Heart left ventricle (tissue), 16 donors: ENCODE results near the gene CD86. TPM values are rescaled to one million over a fixed set of nuclear protein-coding genes. Genes with fewer than 3 reads are reported as not detected.
A peak's percentile ranks its signal among the peaks of the same experiment; 100 is the strongest.

ENCODE experiments used
- ATAC-seq, 4 donors: fragments of 200-7000 bp; cut with Tn5 transposase; one replicate each; pipeline ENCODE4 v1.9.1; 2020 to 2022; ENCODE audit warnings: moderate library complexity in 4 of 4, mild to moderate bottlenecking in 3 of 4, moderate number of reproducible peaks in 1 of 4
- DNase-seq, 5 donors: peaks; one replicate each; pipeline ENCODE4 v3.0.0-alpha.2; 2020
- H3K27ac ChIP-seq, 12 donors: fragments of 200-600 bp; sonication (generic) in 4 of 12; one replicate each; pipeline versions ENCODE4 v1.5.0 to v1.8.0; 2016 to 2022; ENCODE audit warnings: mild to moderate bottlenecking in 2 of 12
- H3K27me3 ChIP-seq, 9 donors: fragments of 200-600 bp; sonication (generic) in 2 of 9; one replicate each; pipeline versions ENCODE4 v1.5.1 to v1.8.0; 2016 to 2022; ENCODE audit warnings: mild to moderate bottlenecking in 3 of 9
- H3K36me3 ChIP-seq, 9 donors: fragments of 200-600 bp; sonication (generic) in 2 of 9; one replicate each; pipeline versions ENCODE4 v1.5.0 to v1.8.0; 2018 to 2022; ENCODE audit warnings: mild to moderate bottlenecking in 2 of 9
- H3K4me1 ChIP-seq, 12 donors: fragments of 200-600 bp; sonication (generic) in 4 of 12; one replicate each; pipeline versions ENCODE4 v1.5.0 to v1.8.0; 2016 to 2022; ENCODE audit warnings: mild to moderate bottlenecking in 3 of 12
- H3K4me3 ChIP-seq, 12 donors: fragments of 200-600 bp; sonication (generic) in 4 of 12; one replicate each; pipeline versions ENCODE4 v1.5.0 to v1.8.0; 2017 to 2022; ENCODE audit warnings: mild to moderate bottlenecking in 9 of 12, moderate library complexity in 4 of 12
- H3K9me3 ChIP-seq, 12 donors: fragments of 200-600 bp; sonication (generic) in 4 of 12; one replicate each; pipeline versions ENCODE4 v1.5.0 to v1.8.0; 2016 to 2022; ENCODE audit warnings: mild to moderate bottlenecking in 1 of 12
- CTCF ChIP-seq, 12 donors: fragments of 200-600 bp; sonication (generic) in 4 of 12; IDR thresholded peaks; one replicate each; pipeline versions ENCODE4 v1.5.0 to v1.8.0; 2018 to 2022; ENCODE audit warnings: antibody characterized with exemption in 12 of 12, mild to moderate bottlenecking in 5 of 12
- POLR2A ChIP-seq, 2 donors: fragments of 450-650 bp; IDR thresholded peaks; one replicate each; pipeline ENCODE4 v1.6.1; 2017; ENCODE audit warnings: antibody characterized with exemption in 2 of 2, mild to moderate bottlenecking in 2 of 2, moderate library complexity in 2 of 2
- WGBS, 4 donors: extraction: QIAGEN DNeasy Blood & Tissue Kit in 2 of 4; methylation state at CpG; one replicate each; pipeline versions ENCODE4 v1.1.5 to v1.1.7; 2013 to 2018; 5-methylcytosine and 5-hydroxymethylcytosine counted together
- intact Hi-C, 10 donors: fragments of 100-400 bp; cut with DNase I; formaldehyde crosslinking; loops; one replicate each; pipeline versions ENCODE4 v1.11.1 to v1.14.2; 2022
- polyA plus RNA-seq, 2 donors: library from polyadenylated mRNA; stranded (reverse); fragments of 200-250 nt; gene quantifications; one replicate each; pipeline ENCODE4 v1.2.3, GENCODE V29; 2013
- total RNA-seq, 9 donors: library from RNA; depleted of rRNA in 2 of 9; stranded (reverse); fragments of >200 nt in 2 of 9; fragmentation: NEBNext Ultra II Directional in 3 of 9; extraction: Animal tissue kit (Norgen Biotek cat#: 25700) in 3 of 9; gene quantifications; one replicate each; pipeline versions ENCODE4 v1.1.0 to v1.2.4, GENCODE V29; 2016 to 2023
- donor health status: ischemic (EF 13 %, LVEDD 7.1; RV severe dilation, severe dysfunction).
- donor health status: healthy with polysubstance abuse.
- donor health status: DM: no; HTN: yes; CAD: no.
- donor health status: DM: no; HTN: no; CAD: no.
- donor health status: ischemic (EF 25% LVEDD 6.9; RV normal size, moderate dysfunction).
- donor health status: ischemic (EF 25% LVEDD 5.7; RV mildly dilated, moderate dysfunction).
- donor health status: healthy.
- donor health status: DM: yes; HTN: yes; CAD: no.
- donor health status: ischemic (EF 35%, LVEDD 5.7; RV mildly dilated, moderate dysfunction).
- donor health status: nonischemic (EF 11% LVEDD 7.7; RV severe dilation, severe dysfunction).
- donor health status: DM: yes; HTN: yes; CAD: no.
- donor health status: PGD.
- donor health status: ischemic (EF 29% LVEDD 5.4; RV normal size, mild dysfunction).
- donor health status: nonischemic (EF 23%, LVEDD 6.1; RV moderate dilation, normal function).

The CD86 gene
- total and polyA plus RNA-seq, 11 donors: 0.38 to 30.0 (median 1.6) TPM

DNA sequence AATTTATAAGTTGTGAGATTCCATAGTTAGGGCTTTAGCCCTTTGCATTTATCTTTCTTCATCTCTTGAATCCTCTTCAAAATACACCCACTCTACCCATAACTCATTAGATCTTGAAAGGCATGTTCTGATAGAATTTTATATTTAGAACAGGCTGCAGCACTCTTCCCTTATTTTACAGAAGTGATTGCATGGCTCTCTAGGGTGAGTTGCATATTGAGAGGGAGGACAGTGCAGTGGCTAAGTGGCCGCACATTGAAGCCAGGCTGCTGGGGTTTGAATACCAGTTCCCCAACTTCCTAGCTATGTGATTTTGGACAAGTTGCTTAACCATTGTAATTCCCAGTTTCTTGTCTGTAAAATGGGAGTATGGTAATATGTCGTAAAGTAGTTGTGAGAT lies 2.5 kb downstream of the CD86 start:
- intact Hi-C loops: no loop called here
- Histone ChIP-seq H3K27me3 (peaks cover 0 to 4% (median 0%) of the 10 kb centered on the region in 9 donors), H3K9me3 (no peaks in the 10 kb centered on the region), H3K4me1 (peaks cover 0 to 17% (median 0%) of the 10 kb centered on the region in 12 donors), H3K36me3 (no peaks in the 10 kb centered on the region), H3K27ac (peak overlapping the region in 1 of 12 donors; percentile 87), H3K4me3 (peak overlapping the region in 1 of 12 donors; percentile 57)
- TF ChIP-seq POLR2A (IDR thresholded peaks at IDR 0.05): no peak
- no peak for TF ChIP-seq CTCF (IDR thresholded peaks at IDR 0.05)
- ATAC-seq (no peak), DNase-seq (no peak)
- WGBS, 4 donors: 92 to 96% (median 94%) methylated on average over 2 of the region's 2 CpGs

- 79 to 88% (median 82%) methylated on average over 1 of the region's 1 CpG for WGBS, 4 donors
- intact Hi-C loops: no loop called here
- no peaks in the 10 kb centered on the region for H3K36me3 ChIP-seq
- peak overlapping the region in 1 of 12 donors; percentile 57 for H3K4me3 ChIP-seq
- H3K27me3 ChIP-seq: peaks cover 0 to 4% (median 0%) of the 10 kb centered on the region in 9 donors
- ATAC-seq: no peak
- DNase-seq: no peak
- H3K4me1 ChIP-seq: peaks cover 0 to 17% (median 0%) of the 10 kb centered on the region in 12 donors
- H3K27ac ChIP-seq: no peak overlapping the region
- no peaks in the 10 kb centered on the region for H3K9me3 ChIP-seq
- TF ChIP-seq CTCF (IDR thresholded peaks at IDR 0.05) (no peak), POLR2A (IDR thresholded peaks at IDR 0.05) (no peak)
Observed at GRCh38 chr3:122058294-122058693, 3.1 kb downstream of the CD86 start.

- H3K4me3 ChIP-seq: no peak overlapping the region
- intact Hi-C loops: no loop called here
- ATAC-seq (no peak), DNase-seq (no peak)
- H3K27ac ChIP-seq: no peak overlapping the region
- TF ChIP-seq CTCF (IDR thresholded peaks at IDR 0.05) (no peak), POLR2A (IDR thresholded peaks at IDR 0.05) (no peak)
- H3K27me3 ChIP-seq: peaks cover 0 to 3% (median 0%) of the 10 kb centered on the region in 9 donors
- H3K4me1 ChIP-seq: peaks cover 0 to 30% (median 0%) of the 10 kb centered on the region in 12 donors
- H3K9me3 ChIP-seq: no peaks in the 10 kb centered on the region
- no peaks in the 10 kb centered on the region for H3K36me3 ChIP-seq
- WGBS, 4 donors: 71 to 78% (median 76%) methylated on average over 6 of the region's 6 CpGs
Observed at GRCh38 chr3:122060040-122060698, 5.0 kb downstream of the CD86 start.

GRCh38 chr3:122063908-122064307 lies 8.7 kb downstream of the CD86 start:
- WGBS, 4 donors: 70 to 77% (median 74%) methylated on average over 1 of the region's 1 CpG
- Histone ChIP-seq H3K27ac (peak overlapping the region in 1 of 12 donors; percentile 47), H3K4me1 (peaks cover 0 to 46% (median 0%) of the 10 kb centered on the region in 12 donors), H3K9me3 (no peaks in the 10 kb centered on the region), H3K4me3 (no peak overlapping the region), H3K36me3 (no peaks in the 10 kb centered on the region), H3K27me3 (no peaks in the 10 kb centered on the region)
- DNase-seq (no peak), ATAC-seq (peak in 2 of 4 donors; percentile 39 to 56)
- TF ChIP-seq CTCF (IDR thresholded peaks at IDR 0.05): no peak
- TF ChIP-seq POLR2A (IDR thresholded peaks at IDR 0.05): no peak
- intact Hi-C loops: no loop called here
